MM.1S (cell line): ENCODE results near the gene TIAM1.

Experiments used
- DNase-seq: peaks from one replicate; pipeline ENCODE4 v3.0.0-alpha.2; 2015
- H2AFZ ChIP-seq: fragments of 300-600 bp; sonication (generic); 2 replicates; pipeline ENCODE4 v1.6.0; 2016; ENCODE audit warnings: antibody characterized with exemption, low read length
- H3F3A ChIP-seq: fragments of 300-600 bp; sonication (generic); 2 replicates; pipeline ENCODE4 v1.6.1; 2016; ENCODE audit warnings: mild to moderate bottlenecking, antibody characterized with exemption, low read length, moderate library complexity, mixed read lengths; ENCODE audit not compliant: insufficient read depth
- H3K27ac ChIP-seq: fragments of 300-600 bp; sonication (generic); 2 replicates; pipeline ENCODE4 v1.5.1; 2016; ENCODE audit warnings: mild to moderate bottlenecking, low read length
- H3K27me3 ChIP-seq: fragments of 300-600 bp; sonication (generic); replicated peaks from 2 replicates; pipeline ENCODE4 v1.6.0; 2016; ENCODE audit warnings: low read length; ENCODE audit not compliant: insufficient read depth
- H3K36me3 ChIP-seq: fragments of 300-600 bp; sonication (generic); replicated peaks from 2 replicates; pipeline ENCODE4 v1.6.1; 2016; ENCODE audit warnings: mild to moderate bottlenecking, low read length, mixed read lengths; ENCODE audit not compliant: insufficient read depth
- H3K4me1 ChIP-seq: fragments of 300-600 bp; sonication (generic); 2 replicates; pipeline ENCODE4 v1.6.1; 2016; ENCODE audit warnings: low read length, mixed read lengths
- H3K4me2 ChIP-seq: fragments of 300-600 bp; sonication (generic); 2 replicates; pipeline ENCODE4 v1.6.0; 2016; ENCODE audit warnings: low read depth, low read length
- H3K4me3 ChIP-seq: fragments of 300-600 bp; sonication (generic); 2 replicates; pipeline ENCODE4 v1.5.1; 2016; ENCODE audit warnings: low read length, mixed read lengths
- H3K79me2 ChIP-seq: fragments of 300-600 bp; sonication (generic); 2 replicates; pipeline ENCODE4 v1.6.1; 2016; ENCODE audit warnings: mixed run types, low read length, mixed read lengths
- H3K9ac ChIP-seq: fragments of 300-600 bp; sonication (generic); 2 replicates; pipeline ENCODE4 v1.6.1; 2016; ENCODE audit warnings: low read length, mixed read lengths
- H3K9me2 ChIP-seq: fragments of 300-600 bp; sonication (generic); replicated peaks from 2 replicates; pipeline ENCODE4 v1.6.1; 2016; ENCODE audit warnings: mild to moderate bottlenecking, low read length, mixed read lengths; ENCODE audit not compliant: insufficient read depth
- H3K9me3 ChIP-seq: fragments of 300-600 bp; sonication (generic); replicated peaks from 2 replicates; pipeline ENCODE4 v1.6.1; 2016; ENCODE audit warnings: mild to moderate bottlenecking, low read length, mixed read lengths; ENCODE audit not compliant: insufficient read depth
- H4K20me1 ChIP-seq: fragments of 300-600 bp; sonication (generic); 2 replicates; pipeline ENCODE4 v1.6.1; 2016; ENCODE audit warnings: mild to moderate bottlenecking, low read length, moderate library complexity, mixed read lengths; ENCODE audit not compliant: insufficient read depth
- CTCF ChIP-seq: fragments of 300-600 bp; sonication (generic); IDR thresholded peaks from 2 replicates; pipeline ENCODE4 v1.5.1; 2016; ENCODE audit warnings: antibody characterized with exemption, low read length, mixed read lengths
- EZH2 ChIP-seq: fragments of 300-600 bp; sonication (generic); optimal IDR thresholded peaks from 2 replicates; pipeline ENCODE3; 2017; ENCODE audit warnings: low read depth, mild to moderate bottlenecking, antibody characterized with exemption, low read length, mixed read lengths
- EZH2phosphoT487 ChIP-seq: fragments of 300-600 bp; sonication (generic); IDR thresholded peaks from 2 replicates; pipeline ENCODE4 v1.6.1; 2018; ENCODE audit warnings: antibody characterized with exemption, low read length

TIAM1 gene

GRCh38 chr21:31218830-31219608 lies 125.0 kb downstream of the TIAM1 start:
- Histone ChIP-seq H3K4me1 (no peaks in the 10 kb centered on the region), H3K27ac (no peak overlapping the region), H3K9ac (no peak overlapping the region), H3K79me2 (no peaks in the 10 kb centered on the region), H4K20me1 (no peaks in the 10 kb centered on the region), H3F3A (no peaks in the 10 kb centered on the region), H3K9me3 (no peaks in the 10 kb centered on the region), H3K27me3 (no peaks in the 10 kb centered on the region), H3K4me2 (no peak overlapping the region), H3K4me3 (no peak overlapping the region), H3K36me3 (no peaks in the 10 kb centered on the region), H2AFZ (no peak overlapping the region), H3K9me2 (no peaks in the 10 kb centered on the region)
- no peak for TF ChIP-seq EZH2phosphoT487
- TF ChIP-seq CTCF, result no peak
- DNase-seq, result no peak

- Histone ChIP-seq H3K9me3 (no peaks in the 10 kb centered on the region), H3K36me3 (no peaks in the 10 kb centered on the region), H4K20me1 (no peaks in the 10 kb centered on the region), H3K4me3 (no peak overlapping the region), H2AFZ (no peak overlapping the region), H3F3A (no peaks in the 10 kb centered on the region), H3K4me1 (no peaks in the 10 kb centered on the region), H3K27me3 (no peaks in the 10 kb centered on the region), H3K79me2 (no peaks in the 10 kb centered on the region), H3K27ac (no peak overlapping the region), H3K9me2 (no peaks in the 10 kb centered on the region), H3K4me2 (no peak overlapping the region), H3K9ac (no peak overlapping the region)
- DNase-seq, result no peak
- TF ChIP-seq EZH2, result no peak
- TF ChIP-seq CTCF, result no peak
- TF ChIP-seq EZH2phosphoT487, result no peak
These were observed 127.9 kb downstream of the TIAM1 start for GRCh38 chr21:31216206-31216605.

GRCh38 chr21:31213787-31214186 lies 130.3 kb downstream of the TIAM1 start:
- Histone ChIP-seq H3K9me2 (no peaks in the 10 kb centered on the region), H3K4me1 (no peaks in the 10 kb centered on the region), H3K4me3 (no peak overlapping the region), H3K9ac (no peak overlapping the region), H3K9me3 (no peaks in the 10 kb centered on the region), H3K27me3 (no peaks in the 10 kb centered on the region), H3F3A (no peaks in the 10 kb centered on the region), H3K36me3 (no peaks in the 10 kb centered on the region), H3K4me2 (no peak overlapping the region), H4K20me1 (no peaks in the 10 kb centered on the region), H3K79me2 (no peaks in the 10 kb centered on the region), H3K27ac (no peak overlapping the region), H2AFZ (no peak overlapping the region)
- TF ChIP-seq EZH2 (no peak), EZH2phosphoT487 (no peak), CTCF (peak; percentile 5; the same call in 1 of the 2 replicates)
- DNase-seq, result no peak
